H1 (cell line): Measurements from ENCODE around the gene CNIH3. TPM values are rescaled to one million over a fixed set of nuclear protein-coding genes. Genes with fewer than 3 reads are reported as not detected.

ENCODE experiments used
- BRCA1 ChIP-seq: IDR thresholded peaks from 2 replicates; pipeline ENCODE4 v1.6.1; 2012; ENCODE audit warnings: low read depth, low read length, improper control_type of control experiment
- CTBP2 ChIP-seq: IDR thresholded peaks from 2 replicates; pipeline ENCODE4 v1.7.0; 2011; ENCODE audit warnings: borderline replicate concordance, mild to moderate bottlenecking, moderate library complexity, mixed read lengths, low read length; ENCODE audit not compliant: insufficient read depth, insufficient read length
- GABPA ChIP-seq: IDR thresholded peaks from 2 replicates; pipeline ENCODE4 v1.6.1; 2011; ENCODE audit warnings: mild to moderate bottlenecking, low read length, moderate library complexity, borderline replicate concordance; ENCODE audit not compliant: insufficient read depth
- POU5F1 ChIP-seq: IDR thresholded peaks from 2 replicates; pipeline ENCODE4 v1.6.1; 2011; ENCODE audit warnings: low read depth, mild to moderate bottlenecking, low read length, moderate library complexity
- RBBP5 ChIP-seq: IDR thresholded peaks from 2 replicates; pipeline ENCODE4 v1.7.1; 2012; ENCODE audit warnings: low read depth, mild to moderate bottlenecking, inconsistent platforms, low read length, moderate library complexity, borderline replicate concordance
- SRF ChIP-seq: IDR thresholded peaks from 2 replicates; pipeline ENCODE4 v1.6.1; 2011; ENCODE audit warnings: mild to moderate bottlenecking, low read depth, low read length, moderate library complexity
- polyA plus RNA-seq, 7 experiments: library from polyadenylated mRNA; depleted of rRNA in 3 of 7; stranded (reverse) in 5 of 7; unstranded in 2 of 7; fragments of >200 nt in 5 of 7; fragments of 200-250 nt in 2 of 7; gene quantifications; 1 replicate in 5 of 7; 2 replicates in 1 of 7; 4 replicates in 1 of 7; pipeline versions ENCODE4 v1.2.1 to v1.2.3, GENCODE V29; 2011 to 2013; ENCODE audit warnings: missing spikeins in 2 of 7, mixed read lengths in 2 of 7
- total RNA-seq: library from RNA; stranded (reverse); fragmentation: NEBNext Ultra II Directional; extraction: Animal tissue kit (Norgen Biotek cat#: 25700); gene quantifications from 2 replicates; pipeline ENCODE4 v1.2.1, GENCODE V29; 2021
- TF ChIP-seq, protein P1 (sequence below): fragments of 300-600 bp; sonication (generic); IDR thresholded peaks from 2 replicates; pipeline ENCODE4 v1.7.1; 2012; ENCODE audit warnings: low read length, moderate library complexity, mild to moderate bottlenecking, inconsistent platforms; ENCODE audit not compliant: insufficient replicate concordance
- TF ChIP-seq, protein P2 (sequence below): IDR thresholded peaks from 2 replicates; pipeline ENCODE4 v1.6.1; 2012; ENCODE audit warnings: low read length, inconsistent platforms
- TF ChIP-seq, protein P3 (sequence below): IDR thresholded peaks from 2 replicates; pipeline ENCODE4 v1.6.1; 2012; ENCODE audit warnings: inconsistent platforms

Gene CNIH3
- total and polyA plus RNA-seq, 2 of the 8 experiments (the other 6 are each of a cell fraction or from before 2014, with no cell fraction given): 3.7 to 5.6 TPM

DNA sequence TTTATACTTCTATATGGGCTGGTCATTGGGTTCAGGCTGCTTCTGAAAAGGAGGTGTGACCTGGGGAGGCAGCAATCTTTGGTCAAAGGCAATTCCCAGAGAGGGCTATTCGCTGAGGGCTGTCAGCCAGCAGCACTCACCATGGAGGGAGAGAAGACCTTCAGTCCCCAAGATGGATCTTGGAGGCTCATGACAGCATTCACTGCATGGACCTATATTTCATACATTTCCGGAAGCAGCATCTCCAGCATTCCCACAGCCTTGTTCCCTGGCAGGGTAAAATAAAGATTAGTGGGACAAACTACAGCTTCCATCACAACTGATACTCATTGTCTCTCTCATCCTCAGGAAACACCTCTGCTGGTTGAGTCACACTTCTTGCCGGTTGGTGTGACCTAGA lies 146.6 kb downstream of the CNIH3 start (continued):
- TF ChIP-seq, protein P1, sequence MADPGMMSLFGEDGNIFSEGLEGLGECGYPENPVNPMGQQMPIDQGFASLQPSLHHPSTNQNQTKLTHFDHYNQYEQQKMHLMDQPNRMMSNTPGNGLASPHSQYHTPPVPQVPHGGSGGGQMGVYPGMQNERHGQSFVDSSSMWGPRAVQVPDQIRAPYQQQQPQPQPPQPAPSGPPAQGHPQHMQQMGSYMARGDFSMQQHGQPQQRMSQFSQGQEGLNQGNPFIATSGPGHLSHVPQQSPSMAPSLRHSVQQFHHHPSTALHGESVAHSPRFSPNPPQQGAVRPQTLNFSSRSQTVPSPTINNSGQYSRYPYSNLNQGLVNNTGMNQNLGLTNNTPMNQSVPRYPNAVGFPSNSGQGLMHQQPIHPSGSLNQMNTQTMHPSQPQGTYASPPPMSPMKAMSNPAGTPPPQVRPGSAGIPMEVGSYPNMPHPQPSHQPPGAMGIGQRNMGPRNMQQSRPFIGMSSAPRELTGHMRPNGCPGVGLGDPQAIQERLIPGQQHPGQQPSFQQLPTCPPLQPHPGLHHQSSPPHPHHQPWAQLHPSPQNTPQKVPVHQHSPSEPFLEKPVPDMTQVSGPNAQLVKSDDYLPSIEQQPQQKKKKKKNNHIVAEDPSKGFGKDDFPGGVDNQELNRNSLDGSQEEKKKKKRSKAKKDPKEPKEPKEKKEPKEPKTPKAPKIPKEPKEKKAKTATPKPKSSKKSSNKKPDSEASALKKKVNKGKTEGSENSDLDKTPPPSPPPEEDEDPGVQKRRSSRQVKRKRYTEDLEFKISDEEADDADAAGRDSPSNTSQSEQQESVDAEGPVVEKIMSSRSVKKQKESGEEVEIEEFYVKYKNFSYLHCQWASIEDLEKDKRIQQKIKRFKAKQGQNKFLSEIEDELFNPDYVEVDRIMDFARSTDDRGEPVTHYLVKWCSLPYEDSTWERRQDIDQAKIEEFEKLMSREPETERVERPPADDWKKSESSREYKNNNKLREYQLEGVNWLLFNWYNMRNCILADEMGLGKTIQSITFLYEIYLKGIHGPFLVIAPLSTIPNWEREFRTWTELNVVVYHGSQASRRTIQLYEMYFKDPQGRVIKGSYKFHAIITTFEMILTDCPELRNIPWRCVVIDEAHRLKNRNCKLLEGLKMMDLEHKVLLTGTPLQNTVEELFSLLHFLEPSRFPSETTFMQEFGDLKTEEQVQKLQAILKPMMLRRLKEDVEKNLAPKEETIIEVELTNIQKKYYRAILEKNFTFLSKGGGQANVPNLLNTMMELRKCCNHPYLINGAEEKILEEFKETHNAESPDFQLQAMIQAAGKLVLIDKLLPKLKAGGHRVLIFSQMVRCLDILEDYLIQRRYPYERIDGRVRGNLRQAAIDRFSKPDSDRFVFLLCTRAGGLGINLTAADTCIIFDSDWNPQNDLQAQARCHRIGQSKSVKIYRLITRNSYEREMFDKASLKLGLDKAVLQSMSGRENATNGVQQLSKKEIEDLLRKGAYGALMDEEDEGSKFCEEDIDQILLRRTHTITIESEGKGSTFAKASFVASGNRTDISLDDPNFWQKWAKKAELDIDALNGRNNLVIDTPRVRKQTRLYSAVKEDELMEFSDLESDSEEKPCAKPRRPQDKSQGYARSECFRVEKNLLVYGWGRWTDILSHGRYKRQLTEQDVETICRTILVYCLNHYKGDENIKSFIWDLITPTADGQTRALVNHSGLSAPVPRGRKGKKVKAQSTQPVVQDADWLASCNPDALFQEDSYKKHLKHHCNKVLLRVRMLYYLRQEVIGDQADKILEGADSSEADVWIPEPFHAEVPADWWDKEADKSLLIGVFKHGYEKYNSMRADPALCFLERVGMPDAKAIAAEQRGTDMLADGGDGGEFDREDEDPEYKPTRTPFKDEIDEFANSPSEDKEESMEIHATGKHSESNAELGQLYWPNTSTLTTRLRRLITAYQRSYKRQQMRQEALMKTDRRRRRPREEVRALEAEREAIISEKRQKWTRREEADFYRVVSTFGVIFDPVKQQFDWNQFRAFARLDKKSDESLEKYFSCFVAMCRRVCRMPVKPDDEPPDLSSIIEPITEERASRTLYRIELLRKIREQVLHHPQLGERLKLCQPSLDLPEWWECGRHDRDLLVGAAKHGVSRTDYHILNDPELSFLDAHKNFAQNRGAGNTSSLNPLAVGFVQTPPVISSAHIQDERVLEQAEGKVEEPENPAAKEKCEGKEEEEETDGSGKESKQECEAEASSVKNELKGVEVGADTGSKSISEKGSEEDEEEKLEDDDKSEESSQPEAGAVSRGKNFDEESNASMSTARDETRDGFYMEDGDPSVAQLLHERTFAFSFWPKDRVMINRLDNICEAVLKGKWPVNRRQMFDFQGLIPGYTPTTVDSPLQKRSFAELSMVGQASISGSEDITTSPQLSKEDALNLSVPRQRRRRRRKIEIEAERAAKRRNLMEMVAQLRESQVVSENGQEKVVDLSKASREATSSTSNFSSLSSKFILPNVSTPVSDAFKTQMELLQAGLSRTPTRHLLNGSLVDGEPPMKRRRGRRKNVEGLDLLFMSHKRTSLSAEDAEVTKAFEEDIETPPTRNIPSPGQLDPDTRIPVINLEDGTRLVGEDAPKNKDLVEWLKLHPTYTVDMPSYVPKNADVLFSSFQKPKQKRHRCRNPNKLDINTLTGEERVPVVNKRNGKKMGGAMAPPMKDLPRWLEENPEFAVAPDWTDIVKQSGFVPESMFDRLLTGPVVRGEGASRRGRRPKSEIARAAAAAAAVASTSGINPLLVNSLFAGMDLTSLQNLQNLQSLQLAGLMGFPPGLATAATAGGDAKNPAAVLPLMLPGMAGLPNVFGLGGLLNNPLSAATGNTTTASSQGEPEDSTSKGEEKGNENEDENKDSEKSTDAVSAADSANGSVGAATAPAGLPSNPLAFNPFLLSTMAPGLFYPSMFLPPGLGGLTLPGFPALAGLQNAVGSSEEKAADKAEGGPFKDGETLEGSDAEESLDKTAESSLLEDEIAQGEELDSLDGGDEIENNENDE: no peak
- TF ChIP-seq, protein P2, sequence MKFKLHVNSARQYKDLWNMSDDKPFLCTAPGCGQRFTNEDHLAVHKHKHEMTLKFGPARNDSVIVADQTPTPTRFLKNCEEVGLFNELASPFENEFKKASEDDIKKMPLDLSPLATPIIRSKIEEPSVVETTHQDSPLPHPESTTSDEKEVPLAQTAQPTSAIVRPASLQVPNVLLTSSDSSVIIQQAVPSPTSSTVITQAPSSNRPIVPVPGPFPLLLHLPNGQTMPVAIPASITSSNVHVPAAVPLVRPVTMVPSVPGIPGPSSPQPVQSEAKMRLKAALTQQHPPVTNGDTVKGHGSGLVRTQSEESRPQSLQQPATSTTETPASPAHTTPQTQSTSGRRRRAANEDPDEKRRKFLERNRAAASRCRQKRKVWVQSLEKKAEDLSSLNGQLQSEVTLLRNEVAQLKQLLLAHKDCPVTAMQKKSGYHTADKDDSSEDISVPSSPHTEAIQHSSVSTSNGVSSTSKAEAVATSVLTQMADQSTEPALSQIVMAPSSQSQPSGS: no peak
- TF ChIP-seq RBBP5: no peak
- TF ChIP-seq, protein P3, sequence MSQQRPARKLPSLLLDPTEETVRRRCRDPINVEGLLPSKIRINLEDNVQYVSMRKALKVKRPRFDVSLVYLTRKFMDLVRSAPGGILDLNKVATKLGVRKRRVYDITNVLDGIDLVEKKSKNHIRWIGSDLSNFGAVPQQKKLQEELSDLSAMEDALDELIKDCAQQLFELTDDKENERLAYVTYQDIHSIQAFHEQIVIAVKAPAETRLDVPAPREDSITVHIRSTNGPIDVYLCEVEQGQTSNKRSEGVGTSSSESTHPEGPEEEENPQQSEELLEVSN: no peak
- TF ChIP-seq POU5F1: no peak
- TF ChIP-seq GABPA: no peak
- no peak for TF ChIP-seq CTBP2
- TF ChIP-seq SRF: no peak
- TF ChIP-seq BRCA1: no peak
